GM19099 (cell line): Measurements from ENCODE around the gene TPSB2.

Source experiments
- POLR2A ChIP-seq: IDR thresholded peaks from 3 replicates; pipeline ENCODE4 v1.6.1; 2011; ENCODE audit warnings: low read depth; ENCODE audit not compliant: insufficient read length; ENCODE audit errors: extremely low read depth

The TPSB2 gene

DNA sequence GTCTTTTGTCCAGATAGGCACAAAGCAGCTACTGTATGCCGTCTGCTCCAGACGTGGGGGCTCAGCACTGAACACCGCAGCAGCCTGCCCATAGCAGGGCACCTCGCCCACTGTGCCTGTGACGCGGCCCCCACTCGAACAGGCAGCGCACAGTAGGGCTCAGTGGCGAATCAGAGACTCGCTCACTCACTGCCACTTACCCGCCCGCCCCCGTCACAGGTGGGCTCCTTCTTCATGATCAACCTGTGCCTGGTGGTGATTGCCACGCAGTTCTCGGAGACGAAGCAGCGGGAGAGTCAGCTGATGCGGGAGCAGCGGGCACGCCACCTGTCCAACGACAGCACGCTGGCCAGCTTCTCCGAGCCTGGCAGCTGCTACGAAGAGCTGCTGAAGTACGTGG, 28.5 kb downstream of the TPSB2 start:
- TF ChIP-seq POLR2A, result no peak

DNA sequence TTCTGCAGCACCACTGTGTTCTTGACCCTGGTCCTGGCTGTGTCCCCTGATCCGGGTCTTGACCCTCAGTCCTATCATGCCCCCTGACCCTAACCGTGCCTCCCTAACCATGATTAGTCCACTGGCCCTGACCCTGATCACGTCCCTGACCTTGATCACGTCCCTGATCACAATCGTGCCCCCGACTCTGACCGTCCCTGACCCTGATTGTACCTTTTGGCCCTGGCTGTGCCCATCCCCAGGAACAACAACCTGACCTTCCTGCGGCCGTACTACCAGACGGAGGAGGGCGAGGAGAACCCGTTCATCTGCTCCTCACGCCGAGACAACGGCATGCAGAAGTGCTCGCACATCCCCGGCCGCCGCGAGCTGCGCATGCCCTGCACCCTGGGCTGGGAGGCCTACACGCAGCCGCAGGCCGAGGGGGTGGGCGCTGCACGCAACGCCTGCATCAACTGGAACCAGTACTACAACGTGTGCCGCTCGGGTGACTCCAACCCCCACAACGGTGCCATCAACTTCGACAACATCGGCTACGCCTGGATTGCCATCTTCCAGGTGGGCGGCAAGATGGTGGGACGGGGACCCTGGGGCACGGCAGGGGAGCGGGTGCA, 29.9 kb downstream of the TPSB2 start:
- no peak for TF ChIP-seq POLR2A

DNA sequence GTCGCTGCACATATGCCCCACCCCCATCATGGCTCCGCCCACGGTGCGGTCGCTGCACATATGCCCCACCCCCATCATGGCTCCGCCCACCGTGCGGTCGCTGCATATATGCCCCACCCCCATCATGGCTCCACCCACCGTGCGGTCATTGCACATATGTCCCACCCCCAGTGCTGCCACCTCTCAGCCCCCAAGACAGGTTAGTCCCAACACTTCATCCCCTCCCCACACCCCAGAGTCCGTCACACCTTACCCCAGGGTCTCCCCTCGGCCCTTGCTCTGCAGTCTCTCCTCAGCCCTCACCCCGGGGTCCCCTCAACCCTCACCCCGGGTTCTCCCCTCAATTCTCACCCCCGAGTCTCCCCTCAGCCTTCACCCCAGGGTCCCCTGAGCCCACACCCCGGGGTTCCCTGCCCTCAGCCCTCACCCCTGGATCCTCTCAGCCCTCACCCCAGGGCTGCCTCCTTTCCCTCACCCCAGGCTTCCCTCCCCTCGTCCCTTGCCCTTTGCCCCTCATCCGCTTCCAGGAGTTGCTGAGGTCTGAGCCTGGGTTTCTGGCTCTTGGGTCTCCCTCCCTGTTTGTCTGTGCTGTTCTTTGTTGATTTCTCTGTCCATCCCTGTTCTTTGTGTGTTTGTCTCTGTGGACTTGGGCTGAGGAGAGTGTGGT, 30.5 kb downstream of the TPSB2 start:
- TF ChIP-seq POLR2A, result no peak

DNA sequence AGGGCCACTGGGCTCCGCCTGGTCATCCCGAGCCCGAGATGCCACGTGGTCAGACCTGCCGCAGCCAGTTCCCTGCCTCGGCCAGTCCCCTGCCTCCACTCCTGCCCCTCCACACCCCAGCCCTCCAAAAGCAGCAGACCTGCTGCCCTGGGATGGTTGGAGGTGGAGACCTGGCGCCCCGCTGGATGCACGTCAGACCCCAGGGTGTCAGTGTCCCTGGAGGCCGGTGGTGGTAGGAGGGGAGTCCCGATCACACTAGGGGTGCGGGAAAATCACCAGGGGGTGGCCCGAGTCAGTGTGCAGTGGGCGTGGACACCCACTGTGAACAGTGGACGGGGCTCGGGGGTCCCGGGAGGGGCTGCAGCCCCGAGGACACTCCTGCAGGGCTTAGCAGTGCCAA, 31.8 kb downstream of the TPSB2 start:
- no peak for TF ChIP-seq POLR2A

DNA sequence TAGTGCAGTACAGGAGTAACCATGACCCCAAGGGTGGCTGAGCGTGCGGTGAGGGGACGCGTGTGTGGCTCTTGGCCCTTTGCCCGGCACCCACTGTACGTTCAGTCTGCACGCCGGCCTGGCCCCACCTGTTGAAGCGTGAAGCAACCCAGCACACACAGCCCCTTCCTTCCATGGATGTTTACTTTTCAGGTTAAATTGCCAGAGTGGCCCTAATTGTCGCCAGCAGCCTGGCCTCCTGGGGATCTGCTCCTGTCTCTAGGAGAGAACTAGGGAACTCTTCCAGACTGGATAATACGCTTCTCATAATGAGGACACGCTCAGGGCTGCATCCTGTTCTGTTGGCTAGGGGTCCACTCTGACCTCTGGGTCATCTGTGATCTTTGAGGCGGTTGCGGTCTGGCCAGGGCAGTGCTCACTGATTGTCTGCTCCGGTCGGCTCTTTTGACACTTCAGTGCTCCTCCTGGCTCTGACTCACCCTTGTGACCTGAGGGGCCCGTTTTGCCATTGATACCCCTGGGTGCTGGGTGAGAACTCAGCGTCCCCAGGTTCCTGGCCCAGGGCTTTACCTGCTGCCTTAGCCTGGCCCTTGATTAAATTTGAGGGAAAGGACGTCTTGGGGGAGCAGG, 32.6 kb downstream of the TPSB2 start:
- TF ChIP-seq POLR2A, result no peak

DNA sequence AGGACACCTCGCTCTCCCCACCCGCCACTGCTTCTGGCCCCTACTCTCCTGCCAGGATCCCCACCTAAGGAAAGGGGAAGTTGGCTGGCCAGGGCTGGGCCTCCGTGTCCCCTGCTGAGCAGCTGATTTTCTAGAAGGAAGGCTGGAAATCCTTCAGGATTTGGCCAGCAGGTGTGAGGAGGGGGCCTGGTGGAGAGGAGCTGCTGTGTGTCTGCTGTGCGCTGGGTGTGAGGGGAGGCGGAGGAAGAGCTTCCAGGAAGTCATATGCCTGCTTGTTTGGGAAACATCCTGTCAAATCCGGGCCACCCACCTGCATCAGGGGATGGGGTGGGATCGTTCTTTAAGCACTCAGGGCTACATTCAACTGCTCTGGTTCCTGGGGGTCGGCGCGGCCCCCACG, 33.5 kb downstream of the TPSB2 start:
- no peak for TF ChIP-seq POLR2A

DNA sequence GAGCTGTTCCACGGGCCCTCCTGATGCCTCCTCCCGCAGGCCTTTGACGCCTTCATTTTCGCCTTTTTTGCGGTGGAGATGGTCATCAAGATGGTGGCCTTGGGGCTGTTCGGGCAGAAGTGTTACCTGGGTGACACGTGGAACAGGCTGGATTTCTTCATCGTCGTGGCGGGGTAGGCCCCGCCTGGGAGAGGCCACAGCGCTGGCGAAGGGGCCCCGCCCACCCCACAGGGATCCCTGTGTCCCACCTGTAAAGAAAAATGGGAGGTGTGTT, 34.7 kb downstream of the TPSB2 start:
- TF ChIP-seq POLR2A, result no peak

DNA sequence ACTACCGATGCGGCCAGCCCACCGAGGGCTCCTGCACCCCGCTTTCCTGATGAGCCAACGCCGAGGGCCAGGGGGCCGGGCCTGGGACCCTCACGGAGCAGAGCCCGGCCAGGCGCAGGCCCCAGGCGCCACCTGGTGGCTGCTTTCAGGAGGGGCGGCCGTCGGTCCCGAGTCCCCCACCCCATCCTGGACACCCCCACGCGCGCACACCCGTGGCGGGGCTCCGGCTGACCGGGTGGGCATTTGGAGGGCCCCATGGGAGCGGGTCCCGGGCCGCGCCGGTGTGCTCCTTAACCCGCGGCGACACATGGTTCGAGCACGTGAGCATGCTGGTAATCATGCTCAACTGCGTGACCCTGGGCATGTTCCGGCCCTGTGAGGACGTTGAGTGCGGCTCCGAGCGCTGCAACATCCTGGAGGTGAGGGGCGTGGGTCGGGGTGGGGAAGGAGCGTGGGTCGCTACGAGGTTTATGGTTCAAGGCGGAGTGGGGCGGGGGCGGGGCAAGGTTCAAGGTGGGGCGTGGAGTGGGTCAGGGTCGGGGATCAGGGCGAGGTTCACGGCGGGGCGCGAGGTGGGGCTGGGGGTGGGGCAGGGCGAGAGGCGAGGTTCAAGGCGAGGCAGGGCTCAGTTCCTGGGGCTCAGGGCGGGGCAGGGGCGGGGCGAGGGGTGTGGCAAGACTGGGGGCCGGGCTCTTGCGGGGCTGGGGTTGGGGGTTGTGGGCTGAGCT, 35.2 kb downstream of the TPSB2 start:
- no peak for TF ChIP-seq POLR2A

DNA sequence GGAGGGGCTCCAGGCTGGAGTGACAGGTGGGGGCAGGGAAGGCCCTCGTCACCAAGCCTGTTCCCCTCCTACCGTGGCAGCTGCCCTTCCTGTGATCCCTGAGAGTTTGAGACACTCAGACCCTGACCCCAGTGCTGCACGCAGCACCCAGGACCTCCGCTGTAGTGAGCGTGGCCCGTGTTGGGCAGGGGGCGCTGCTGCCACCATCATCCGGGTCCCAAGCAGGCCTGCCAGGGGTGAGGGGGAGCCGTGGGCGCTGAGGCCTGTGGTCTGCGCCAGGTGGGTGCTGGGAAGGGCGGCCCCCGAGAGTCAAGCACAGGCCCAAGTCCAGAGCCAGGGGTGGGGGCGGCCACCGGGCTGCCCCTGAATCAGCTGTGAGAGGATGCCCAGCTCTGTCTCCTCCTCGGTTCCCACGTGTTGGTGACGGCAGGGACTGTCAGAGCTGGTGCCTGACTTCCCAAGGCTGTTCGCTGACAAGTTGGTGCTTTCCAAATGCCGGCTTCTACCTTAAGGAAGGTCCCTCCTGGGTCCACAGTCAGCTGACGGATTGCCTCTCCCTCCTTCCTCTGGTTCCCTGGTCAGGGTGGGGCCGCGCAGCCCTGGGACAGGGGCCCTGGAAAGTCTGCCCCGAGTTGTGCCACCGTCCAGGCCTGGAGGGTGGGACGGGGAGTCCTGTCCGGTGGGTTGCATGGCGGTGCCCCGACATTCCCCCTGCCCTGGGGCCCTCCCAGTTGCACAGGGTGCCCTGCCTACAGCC, 36.0 kb downstream of the TPSB2 start:
- TF ChIP-seq POLR2A, result no peak

DNA sequence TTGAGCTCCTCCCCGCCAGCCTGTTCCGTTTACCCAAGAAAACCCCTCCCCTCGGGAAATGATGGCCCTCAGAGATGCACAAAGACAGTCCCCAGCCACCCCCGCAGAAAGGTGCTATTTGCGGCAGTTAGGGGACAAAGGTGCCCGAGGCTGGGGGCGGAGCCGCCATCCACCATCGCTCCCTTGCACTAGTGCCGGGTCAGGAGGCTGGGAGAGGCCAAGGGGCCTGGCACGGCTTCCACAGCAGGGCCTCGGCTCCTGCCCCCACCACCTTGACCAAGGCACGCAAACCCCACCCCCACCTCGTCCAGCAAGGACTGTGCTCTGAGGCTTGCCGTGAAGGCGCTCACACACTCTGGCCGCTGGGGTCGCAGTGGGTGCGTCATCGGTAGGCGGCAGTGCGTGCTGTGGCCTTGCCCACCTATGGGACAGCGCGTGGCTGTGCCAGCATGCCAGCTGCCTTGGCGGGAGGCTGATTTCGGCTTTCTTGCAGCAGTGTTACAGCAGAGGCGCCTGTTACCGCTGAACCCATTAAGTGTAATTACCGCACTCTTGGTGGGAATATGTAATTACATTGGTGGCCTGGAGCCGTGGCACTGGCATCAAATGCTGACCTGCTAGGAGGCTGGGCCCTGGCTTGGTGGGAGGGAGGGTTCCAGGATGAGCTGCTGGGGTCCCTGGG, 36.7 kb downstream of the TPSB2 start:
- no peak for TF ChIP-seq POLR2A

DNA sequence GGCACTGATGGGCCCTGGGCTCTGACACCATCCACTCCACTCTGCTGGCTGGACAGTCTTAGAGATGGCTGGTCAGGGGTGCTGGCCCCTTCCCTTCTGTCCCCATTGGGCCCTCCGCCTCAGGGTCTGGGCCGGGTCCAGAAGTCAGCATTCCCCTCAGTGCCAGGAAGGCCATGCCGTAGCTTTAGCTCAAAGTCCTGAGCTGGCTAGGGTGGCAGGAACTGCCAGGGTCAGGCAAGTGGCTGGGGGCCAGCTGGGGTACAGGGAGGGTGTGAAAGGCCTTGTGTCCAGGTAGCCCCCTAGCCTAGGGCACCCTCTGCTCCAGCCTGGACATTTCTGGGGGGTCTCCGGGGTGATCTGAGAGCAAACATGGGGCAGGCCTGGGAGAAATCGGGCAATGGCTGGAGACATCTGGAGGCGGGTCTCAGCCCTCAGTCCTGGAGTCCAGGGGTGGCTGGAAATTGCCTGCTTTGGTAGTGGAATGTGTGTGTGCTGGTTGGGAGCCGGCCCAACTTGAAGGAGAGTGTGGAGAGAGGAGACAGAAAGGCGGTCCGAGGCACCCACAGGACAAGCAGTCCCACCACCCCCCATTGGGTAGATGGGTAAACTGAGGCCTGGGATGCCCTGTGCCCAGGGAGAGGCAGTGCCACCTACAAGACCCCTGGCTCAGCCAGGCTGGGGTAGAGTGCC, 37.5 kb downstream of the TPSB2 start:
- no peak for TF ChIP-seq POLR2A

DNA sequence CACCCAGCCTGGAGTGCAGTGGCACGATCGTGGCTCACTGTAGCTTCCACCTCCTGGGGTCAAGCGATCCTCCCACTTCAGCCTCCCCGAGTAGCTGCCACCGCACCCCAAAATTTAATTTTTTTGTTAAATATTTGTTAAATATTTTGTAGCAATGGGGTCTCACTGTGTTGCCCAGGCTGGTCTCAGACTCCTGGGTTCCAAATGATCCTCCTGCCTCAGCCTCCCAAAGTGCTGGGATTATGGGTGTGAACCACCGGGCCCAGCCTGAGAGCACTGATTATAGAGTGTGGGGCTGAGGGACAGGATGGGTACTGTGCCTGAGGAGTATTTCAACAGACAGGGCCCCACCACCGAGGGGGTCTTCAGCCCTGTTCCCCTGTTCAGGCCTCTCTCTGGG, 40.5 kb downstream of the TPSB2 start:
- TF ChIP-seq POLR2A, result no peak

DNA sequence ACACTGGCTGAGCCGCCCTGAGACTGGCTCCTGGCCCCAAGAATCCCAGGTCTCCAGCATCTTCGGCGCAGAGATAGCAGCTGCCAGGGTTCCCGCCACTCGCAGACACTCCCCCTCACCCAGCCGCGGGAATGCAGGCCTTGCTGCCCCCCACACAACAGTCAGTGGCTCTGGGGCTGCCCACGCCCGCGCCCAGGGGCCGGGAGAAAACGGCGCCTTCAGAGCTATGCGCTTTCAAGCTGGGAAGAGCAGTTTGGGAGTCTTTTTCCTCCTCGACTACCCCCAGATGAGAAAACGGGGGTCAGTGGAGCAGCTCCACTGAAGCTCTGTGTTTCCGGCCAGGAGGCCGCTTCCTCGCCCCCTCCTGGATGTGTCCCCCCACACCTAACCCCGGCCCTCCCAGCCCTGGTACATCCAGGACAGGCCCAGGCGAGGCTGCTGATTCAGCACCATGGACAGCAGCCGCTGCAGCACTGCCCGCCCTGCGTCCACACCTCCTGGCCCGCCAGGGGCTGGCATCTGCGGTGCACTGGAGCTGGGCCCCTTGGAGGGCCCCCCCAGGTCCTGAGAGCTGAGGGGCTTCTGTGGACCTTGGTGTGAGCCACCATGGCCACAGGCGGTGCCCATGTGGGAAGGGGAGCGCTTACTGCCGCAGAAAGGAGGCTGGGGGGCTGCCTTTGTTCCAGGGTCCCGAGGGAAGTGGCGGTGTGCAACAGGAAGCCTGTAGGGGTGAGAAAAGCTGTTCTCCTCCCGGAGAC, 41.4 kb downstream of the TPSB2 start:
- no peak for TF ChIP-seq POLR2A
